Panc1 (cell line): Measurements from ENCODE around the gene CHRNB4.

Source experiments
- CTCF ChIP-seq: fragments of 450-650 bp; IDR thresholded peaks from 2 replicates; pipeline ENCODE4 v1.5.1; 2017; ENCODE audit warnings: mild to moderate bottlenecking
- POLR2AphosphoS5 ChIP-seq: IDR thresholded peaks from 2 replicates; pipeline ENCODE4 v1.6.1; 2012; ENCODE audit warnings: mild to moderate bottlenecking, low read depth, low read length, moderate library complexity

DNA sequence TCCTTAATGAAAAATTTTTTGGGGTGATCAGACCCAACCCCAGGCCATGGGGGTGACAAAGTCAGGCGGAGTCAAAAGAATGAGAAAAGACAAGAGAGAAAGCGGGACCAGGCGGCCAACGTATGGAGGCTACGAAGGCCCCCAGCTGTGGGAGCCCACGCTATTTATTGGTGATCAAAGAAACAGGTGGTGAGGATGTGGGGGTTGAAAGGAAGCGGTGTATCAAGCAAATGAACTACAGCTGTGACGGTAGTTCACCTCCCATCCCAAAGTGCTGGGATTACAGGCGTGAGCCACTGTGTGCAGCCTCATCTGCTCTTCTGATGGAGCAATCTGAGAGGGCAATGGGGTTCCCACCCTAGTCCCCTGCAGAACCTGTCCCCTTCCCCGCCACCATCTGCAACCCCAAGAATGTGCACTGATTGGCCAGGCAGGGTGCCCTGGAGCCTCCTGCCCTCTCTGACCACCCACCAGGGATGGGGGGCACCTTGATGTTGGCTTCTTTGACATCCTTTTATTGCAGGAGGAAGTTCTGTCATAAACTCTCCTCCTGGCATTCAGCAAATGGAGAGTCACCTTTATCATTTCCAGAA lies 19.1 kb downstream of the CHRNB4 start:
- TF ChIP-seq CTCF (no peak), POLR2AphosphoS5 (no peak)
